B cell (primary cell): ENCODE results near the gene CCDC134.
"Not testable (repeated sequence)": the region's sequence is repeated elsewhere in the genome, so short reads cannot be mapped to it uniquely, and the experiment has no call there.

Source experiments
- EZH2 ChIP-seq: IDR thresholded peaks from 2 replicates; pipeline ENCODE4 v1.6.1; 2012; ENCODE audit warnings: borderline replicate concordance, low read depth, mild to moderate bottlenecking, moderate library complexity, low read length; ENCODE audit not compliant: insufficient read depth, poor library complexity, severe bottlenecking
- TF ChIP-seq, protein P1 (sequence below): fragments of 200-600 bp; IDR thresholded peaks from one replicate; pipeline ENCODE4 v1.8.0; 2022; ENCODE audit warnings: antibody characterized with exemption, mild to moderate bottlenecking

DNA sequence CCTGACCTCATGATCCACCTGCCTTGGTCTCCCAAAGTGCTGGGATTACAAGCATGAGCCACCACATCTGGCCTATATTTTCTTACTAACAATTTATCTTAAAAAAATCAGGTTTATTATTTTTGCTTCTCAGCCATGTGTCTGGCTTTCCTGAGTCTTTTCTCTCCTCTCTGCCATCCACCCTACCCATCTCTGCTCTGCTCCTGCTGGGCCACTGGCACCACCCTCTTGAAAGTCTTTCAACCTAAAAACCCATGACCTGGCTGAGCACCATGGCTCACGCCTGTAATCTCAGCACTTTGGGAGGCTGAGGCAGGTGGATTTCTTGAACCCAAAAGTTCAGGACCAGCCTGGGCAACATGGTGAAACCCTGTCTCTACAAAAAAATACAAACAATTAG, 69.6 kb downstream of the CCDC134 start:
- TF ChIP-seq, protein P1, sequence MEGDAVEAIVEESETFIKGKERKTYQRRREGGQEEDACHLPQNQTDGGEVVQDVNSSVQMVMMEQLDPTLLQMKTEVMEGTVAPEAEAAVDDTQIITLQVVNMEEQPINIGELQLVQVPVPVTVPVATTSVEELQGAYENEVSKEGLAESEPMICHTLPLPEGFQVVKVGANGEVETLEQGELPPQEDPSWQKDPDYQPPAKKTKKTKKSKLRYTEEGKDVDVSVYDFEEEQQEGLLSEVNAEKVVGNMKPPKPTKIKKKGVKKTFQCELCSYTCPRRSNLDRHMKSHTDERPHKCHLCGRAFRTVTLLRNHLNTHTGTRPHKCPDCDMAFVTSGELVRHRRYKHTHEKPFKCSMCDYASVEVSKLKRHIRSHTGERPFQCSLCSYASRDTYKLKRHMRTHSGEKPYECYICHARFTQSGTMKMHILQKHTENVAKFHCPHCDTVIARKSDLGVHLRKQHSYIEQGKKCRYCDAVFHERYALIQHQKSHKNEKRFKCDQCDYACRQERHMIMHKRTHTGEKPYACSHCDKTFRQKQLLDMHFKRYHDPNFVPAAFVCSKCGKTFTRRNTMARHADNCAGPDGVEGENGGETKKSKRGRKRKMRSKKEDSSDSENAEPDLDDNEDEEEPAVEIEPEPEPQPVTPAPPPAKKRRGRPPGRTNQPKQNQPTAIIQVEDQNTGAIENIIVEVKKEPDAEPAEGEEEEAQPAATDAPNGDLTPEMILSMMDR: not testable (repeated sequence)
- TF ChIP-seq EZH2: not testable (repeated sequence)
